Stimulated activated CD4-positive, alpha-beta T cell treated with anti-CD3 and anti-CD28 coated beads, Interleukin-4, amount 100 ng/mL, for 1 hour (primary cell): ENCODE measurements around the gene PSMD14.
"Not testable (repeated sequence)": the region's sequence is repeated elsewhere in the genome, so short reads cannot be mapped to it uniquely, and the experiment has no call there.

Source experiments
- DNase-seq: peaks from one replicate; pipeline ENCODE4 v3.0.0-alpha.2; 2020

Gene PSMD14

GRCh38 chr2:161308178-161308955 lies at the start of gene PSMD14:
TSS of gene PSMD14 (plus strand) at chr2:161308425. CDS start at chr2:161318826, 10,401 bp downstream.
- peak; percentile 85 for DNase-seq

GRCh38 chr2:161265874-161266273 lies 42.4 kb upstream of the PSMD14 start:
- no peak for DNase-seq

DNA sequence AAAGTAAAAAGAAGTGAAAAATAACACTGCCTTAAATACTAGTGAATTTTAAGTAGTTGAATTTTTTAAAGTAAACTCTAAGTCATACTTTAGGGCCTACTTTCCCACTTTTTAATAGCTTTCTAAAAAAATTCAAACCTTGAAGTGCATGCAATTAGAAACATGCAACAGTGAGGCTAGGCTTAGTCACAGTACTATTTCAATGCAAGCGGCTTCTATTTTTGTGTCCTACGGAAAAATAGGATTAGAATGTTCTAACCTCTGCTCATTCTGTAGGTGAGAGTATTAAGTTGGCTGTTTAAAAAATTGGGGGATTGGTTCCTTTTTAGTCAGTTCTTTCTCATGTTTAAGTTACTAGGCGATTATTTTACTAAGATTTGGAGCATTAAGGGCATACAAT lies 39.1 kb upstream of the PSMD14 start:
- no peak for DNase-seq

GRCh38 chr2:161273038-161273760 lies 35.0 kb upstream of the PSMD14 start:
- no peak for DNase-seq

DNA sequence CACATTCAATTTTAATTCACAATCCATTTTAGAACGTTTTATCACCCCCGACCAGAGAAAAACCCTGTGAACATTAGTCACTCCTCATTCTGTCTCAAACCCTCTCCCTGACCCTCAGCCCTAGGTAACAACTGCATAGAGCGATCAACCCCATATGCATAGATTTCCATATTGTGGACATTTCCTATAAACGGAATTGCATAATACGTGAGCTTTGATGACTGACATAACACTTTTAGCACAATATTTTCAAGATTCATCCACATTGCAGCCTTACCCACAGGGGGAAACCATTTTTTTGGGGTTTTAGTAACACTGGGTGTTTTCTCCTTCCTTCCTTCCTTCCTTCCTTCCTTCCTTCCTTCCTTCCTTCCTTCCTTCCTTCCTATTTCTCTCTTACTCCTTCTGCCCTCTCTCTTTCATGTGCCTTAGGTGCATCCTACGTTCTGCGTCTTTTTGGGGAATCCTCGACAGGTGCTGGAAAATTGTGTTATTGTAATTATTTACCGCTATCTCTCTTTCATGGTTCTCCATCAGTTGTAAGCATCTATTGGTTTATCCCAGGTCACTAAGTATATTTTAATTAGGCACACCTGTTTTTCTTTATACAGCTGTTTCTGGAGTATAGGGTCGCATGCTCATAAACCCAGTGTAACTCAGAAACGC lies 29.5 kb upstream of the PSMD14 start:
- not testable (repeated sequence) for DNase-seq

DNA sequence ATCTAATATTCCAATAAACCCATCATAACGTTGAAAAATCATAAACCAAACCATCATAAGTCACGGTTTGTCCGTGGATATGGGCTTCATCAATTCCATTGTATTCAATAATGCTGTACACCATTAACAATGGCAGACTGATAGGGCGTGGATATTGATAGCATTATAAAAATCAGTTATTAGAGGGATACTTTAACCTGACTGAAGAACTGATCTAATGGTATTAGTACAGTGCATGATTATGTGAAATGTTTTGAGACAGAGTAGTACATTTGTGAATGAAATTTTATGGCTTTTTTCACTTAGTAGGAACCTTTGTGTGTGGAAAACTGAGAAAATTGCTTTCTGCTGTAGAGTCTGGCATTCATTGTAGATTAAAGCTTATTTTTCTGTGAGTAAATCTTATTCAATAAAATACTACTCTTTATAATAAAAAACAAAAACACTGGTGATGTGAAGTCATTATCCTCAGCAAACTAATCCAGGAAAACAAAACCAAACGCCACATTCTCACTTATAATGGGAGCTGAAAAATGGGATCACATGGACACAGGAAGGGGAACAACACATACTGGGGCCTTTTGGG lies 28.9 kb upstream of the PSMD14 start:
- DNase-seq, result not testable (repeated sequence)

DNA sequence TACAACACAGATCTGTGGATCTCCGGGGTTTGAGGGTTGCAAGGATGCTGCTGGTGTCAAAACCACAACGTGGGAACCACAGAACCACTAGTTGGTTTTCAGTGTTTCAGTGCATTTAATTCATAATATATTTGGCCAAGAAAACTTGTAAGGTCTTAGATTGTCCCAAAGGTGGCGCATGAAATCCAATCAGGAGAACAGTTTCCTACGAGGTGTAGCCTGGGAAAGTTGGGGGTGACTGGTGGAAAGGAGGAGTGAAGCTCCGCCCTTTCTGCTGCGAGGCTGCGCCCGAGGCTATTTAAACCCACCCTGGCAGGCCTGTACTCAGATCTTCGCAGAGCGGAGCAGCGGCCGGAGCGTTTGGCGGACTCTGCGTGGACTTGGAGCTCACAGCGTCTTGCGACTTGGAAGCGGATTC lies 27.3 kb upstream of the PSMD14 start:
- DNase-seq, result peak; percentile 43

DNA sequence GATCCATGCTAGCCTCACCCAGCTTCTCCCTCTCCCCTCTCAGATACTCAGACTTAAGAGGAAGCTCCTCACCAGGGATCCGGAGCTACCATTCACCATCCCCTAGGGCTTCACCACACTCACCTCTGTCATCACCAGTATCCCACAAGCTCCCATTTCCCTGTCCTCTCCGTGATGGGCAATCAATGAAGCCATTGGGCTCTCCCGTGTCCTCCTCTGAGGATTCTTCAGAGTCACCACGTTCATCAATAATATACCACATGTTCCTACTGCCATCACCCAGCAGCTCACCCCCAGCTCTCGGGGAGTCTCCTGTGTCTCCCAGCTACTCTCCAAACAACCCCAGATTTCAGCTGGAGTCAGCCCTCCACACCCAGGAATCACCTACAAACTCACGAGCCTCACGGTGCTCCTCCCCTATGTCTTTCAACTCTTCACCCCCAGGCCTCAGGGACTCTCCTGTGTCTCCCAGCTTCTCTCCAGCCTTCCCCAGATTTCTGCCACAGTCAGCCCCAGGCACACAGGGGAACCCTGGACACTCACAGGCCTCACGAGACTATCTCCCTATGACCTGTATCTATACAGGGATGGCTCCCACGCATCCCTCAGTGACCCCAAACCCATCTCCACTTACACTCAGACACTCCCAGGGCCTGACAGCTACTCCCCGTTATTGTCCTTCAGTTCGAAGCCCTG lies 26.5 kb upstream of the PSMD14 start:
- DNase-seq, result not testable (repeated sequence)

DNA sequence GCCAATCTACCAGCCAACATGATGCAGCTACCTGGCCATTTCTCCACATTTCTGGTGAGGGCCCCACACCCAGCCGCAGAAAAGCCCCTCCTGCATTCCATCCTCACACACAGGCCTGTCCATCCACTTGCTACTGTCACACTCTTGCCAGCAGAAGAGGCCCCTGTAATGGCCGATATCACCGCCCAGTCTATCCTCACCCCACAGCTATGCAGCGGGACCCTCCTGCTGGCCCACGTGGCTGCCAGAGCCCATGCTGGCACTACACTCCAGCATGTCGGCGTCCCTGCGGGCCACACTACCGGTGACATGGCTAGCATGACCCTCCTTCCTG lies 25.9 kb upstream of the PSMD14 start:
- DNase-seq, result not testable (repeated sequence)

GRCh38 chr2:161283926-161284325 lies 24.3 kb upstream of the PSMD14 start:
- no peak for DNase-seq

GRCh38 chr2:161303535-161304050 lies 4.6 kb upstream of the PSMD14 start:
- no peak for DNase-seq

GRCh38 chr2:161306919-161307318 lies 1.3 kb upstream of the PSMD14 start:
- DNase-seq, result no peak

GRCh38 chr2:161307676-161308075 lies 549 bp upstream of the PSMD14 start:
- no peak for DNase-seq

DNA sequence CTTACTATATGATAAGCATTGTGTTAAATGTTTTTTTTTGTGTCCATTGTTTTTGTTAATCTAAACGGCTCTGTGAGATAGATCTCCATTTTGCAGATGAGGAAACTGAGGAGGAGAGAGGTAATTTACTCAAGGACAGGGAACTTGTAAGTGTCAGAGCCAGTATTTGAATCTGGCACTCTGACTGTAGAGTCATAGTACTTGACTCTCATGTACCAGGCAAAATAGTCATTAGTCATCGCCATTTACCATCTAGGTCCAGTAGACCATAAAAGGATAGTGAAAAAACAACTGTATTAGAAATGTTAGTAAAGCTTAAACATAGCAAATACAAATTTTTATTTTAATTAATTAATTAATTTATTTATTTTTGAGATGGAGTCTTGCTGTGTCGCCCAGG lies 4.8 kb downstream of the PSMD14 start:
- no peak for DNase-seq

- DNase-seq, result no peak
Observed at GRCh38 chr2:161315380-161315779, 7.2 kb downstream of the PSMD14 start.

DNA sequence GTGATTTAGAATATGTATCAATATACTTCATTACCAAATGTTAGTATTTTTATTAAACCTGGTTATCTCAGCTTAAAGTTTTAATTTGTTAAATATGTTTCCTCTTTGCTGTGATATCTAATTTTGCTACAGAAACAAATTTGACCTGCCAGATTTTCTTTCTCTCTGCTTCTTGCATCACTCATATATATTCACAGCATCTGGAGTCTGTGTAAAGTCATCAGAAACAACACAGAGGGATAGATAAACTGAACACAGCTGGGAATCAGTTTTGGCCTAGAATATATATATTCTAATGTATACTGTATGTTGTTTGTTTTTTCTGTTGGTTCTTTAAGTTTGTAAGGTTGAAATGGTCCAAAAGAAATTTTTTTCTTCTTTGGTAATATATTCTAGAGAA lies 8.5 kb downstream of the PSMD14 start:
- DNase-seq, result no peak

GRCh38 chr2:161321944-161322648 lies 13.9 kb downstream of the PSMD14 start:
- DNase-seq, result no peak

DNA sequence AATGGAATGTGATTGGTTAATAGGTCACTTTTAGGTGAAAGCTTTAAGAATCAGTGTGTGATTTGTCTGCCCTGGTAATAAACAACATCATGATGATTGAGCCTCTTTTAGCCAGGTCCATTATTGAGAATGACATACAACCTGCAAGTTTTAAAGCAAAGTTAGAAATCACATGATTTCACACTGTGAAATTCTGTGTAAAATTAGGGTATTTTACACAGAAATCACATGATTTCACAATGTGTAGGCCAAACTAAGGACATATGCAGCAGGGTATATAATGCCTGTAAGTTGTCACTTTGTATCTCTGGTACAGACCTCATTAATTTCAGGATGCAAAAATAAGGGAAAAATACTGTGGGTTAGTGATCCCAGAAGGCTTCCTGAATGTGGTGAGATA lies 16.7 kb downstream of the PSMD14 start:
- no peak for DNase-seq

GRCh38 chr2:161327582-161327981 lies 19.4 kb downstream of the PSMD14 start:
- no peak for DNase-seq

- DNase-seq, result no peak
Observed at GRCh38 chr2:161332371-161332967, 24.2 kb downstream of the PSMD14 start.

GRCh38 chr2:161335626-161336025 lies 27.4 kb downstream of the PSMD14 start:
- DNase-seq, result no peak

- DNase-seq, result no peak
Observed at GRCh38 chr2:161337247-161337646, 29.0 kb downstream of the PSMD14 start.
